HUES6 (cell line): ENCODE data around the gene TBC1D20.
A peak's percentile ranks its signal among the peaks of the same experiment; 100 is the strongest.

Source experiments
- H3K27ac ChIP-seq: 2 replicates; pipeline ENCODE4 v1.7.0; 2013; ENCODE audit warnings: low read depth, mild to moderate bottlenecking, low read length, inconsistent platforms
- H3K27me3 ChIP-seq: 2 replicates; pipeline ENCODE4 v1.6.1; 2013; ENCODE audit warnings: low read length; ENCODE audit not compliant: control insufficient read depth, insufficient read depth
- H3K36me3 ChIP-seq: 2 replicates; pipeline ENCODE4 v1.6.1; 2013; ENCODE audit warnings: low read length; ENCODE audit not compliant: control insufficient read depth, insufficient read depth
- H3K4me1 ChIP-seq: 2 replicates; pipeline ENCODE4 v1.6.1; 2013; ENCODE audit warnings: low read length; ENCODE audit not compliant: control insufficient read depth, insufficient read depth
- H3K4me3 ChIP-seq: 2 replicates; pipeline ENCODE4 v1.5.1; 2013; ENCODE audit warnings: low read depth, low read length
- H3K9ac ChIP-seq: one replicate; pipeline ENCODE4 v1.6.1; 2013; ENCODE audit warnings: mild to moderate bottlenecking, low read length
- H3K9me3 ChIP-seq: 2 replicates; pipeline ENCODE4 v1.6.1; 2013; ENCODE audit warnings: low read depth, low read length; ENCODE audit not compliant: control insufficient read depth, insufficient read depth

The TBC1D20 gene

GRCh38 chr20:415820-416322 is 46.5 kb downstream of the TBC1D20 start:
- Histone ChIP-seq H3K9me3 (0 out of 2 replicates have a peak, but pooled peaks cover 2% of the 10 kb centered on the region), H3K4me1 (no peaks in the 10 kb centered on the region), H3K4me3 (no peak overlapping the region), H3K36me3 (peaks cover 65% of the 10 kb centered on the region), H3K27ac (no peak overlapping the region), H3K9ac (no peak overlapping the region), H3K27me3 (no peaks in the 10 kb centered on the region)

GRCh38 chr20:414161-414560 is 48.2 kb downstream of the TBC1D20 start:
- Histone ChIP-seq H3K4me1 (peaks cover 4% of the 10 kb centered on the region), H3K27me3 (no peaks in the 10 kb centered on the region), H3K9me3 (0 out of 2 replicates have a peak, but pooled peaks cover 2% of the 10 kb centered on the region), H3K27ac (no peak overlapping the region), H3K9ac (no peak overlapping the region), H3K36me3 (peaks cover 64% of the 10 kb centered on the region), H3K4me3 (no peak overlapping the region)

DNA sequence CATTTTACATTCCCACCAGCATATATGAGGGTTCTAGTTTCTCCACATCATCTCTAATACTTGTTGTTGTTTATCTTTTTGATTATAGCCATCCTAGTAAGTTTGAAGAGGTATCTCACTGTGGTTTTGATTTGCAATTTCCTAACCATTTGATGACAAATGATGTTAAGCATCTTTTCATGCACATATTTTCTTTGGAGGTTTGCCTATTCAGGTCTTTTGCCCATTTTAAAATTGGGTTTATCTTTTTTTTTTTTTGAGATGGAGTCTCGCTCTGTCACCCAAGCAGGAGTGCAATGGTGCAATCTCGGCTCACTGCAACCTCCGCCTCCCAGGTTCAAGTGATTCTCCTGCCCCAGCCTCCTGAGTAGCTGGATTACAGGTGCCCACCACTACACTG is 50.3 kb downstream of the TBC1D20 start:
- H3K4me3 ChIP-seq: no peak overlapping the region
- H3K27me3 ChIP-seq: no peaks in the 10 kb centered on the region
- H3K27ac ChIP-seq: no peak overlapping the region
- peaks cover 8% of the 10 kb centered on the region for H3K4me1 ChIP-seq
- peaks cover 47% of the 10 kb centered on the region for H3K36me3 ChIP-seq
- H3K9me3 ChIP-seq: 0 out of 2 replicates have a peak, but pooled peaks cover 2% of the 10 kb centered on the region
- H3K9ac ChIP-seq: no peak overlapping the region

DNA sequence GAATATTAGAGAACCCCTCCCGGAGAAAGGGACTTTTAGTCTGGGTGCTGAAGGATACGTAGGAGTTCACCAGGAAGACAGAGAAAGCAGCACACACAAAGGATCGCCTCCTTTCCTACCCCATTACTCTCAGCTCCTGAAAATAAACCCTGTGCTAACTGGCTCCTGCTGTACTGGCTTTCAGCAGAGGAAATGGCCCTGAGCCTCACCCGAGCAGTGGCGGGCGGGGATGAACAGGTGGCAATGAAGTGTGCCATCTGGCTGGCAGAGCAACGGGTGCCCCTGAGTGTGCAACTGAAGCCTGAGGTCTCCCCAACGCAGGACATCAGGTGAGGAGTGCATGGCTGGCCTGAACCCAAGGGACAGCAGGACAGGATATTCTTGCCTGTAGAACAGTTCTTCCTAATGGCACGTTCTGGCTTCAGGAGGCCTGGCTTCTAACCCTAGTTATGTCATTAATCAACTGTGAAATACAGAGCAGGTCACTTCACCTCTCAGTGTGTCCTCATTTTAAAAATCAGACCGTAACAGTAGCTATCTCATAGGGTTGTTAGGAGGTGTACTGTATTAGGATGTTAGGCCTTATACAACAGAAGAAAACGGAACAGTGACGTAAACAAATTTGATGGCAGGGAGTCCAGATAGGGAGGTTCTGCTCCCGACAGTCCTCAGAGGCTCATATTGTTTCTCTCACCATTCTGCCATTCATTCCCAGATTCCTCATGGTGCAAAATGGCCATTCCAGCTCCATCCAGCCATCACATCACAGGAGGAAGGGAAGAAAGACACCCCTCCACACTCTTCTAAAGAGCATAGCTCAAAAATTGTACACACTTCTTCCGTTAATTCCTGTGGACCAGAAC is 52.4 kb downstream of the TBC1D20 start:
- Histone ChIP-seq H3K36me3 (peaks cover 36% of the 10 kb centered on the region), H3K9ac (no peak overlapping the region), H3K4me3 (peak overlapping the region; percentile 100; the same call in 1 of the 2 replicates), H3K4me1 (peaks cover 14% of the 10 kb centered on the region), H3K27ac (no peak overlapping the region), H3K27me3 (no peaks in the 10 kb centered on the region), H3K9me3 (0 out of 2 replicates have a peak, but pooled peaks cover 2% of the 10 kb centered on the region)

DNA sequence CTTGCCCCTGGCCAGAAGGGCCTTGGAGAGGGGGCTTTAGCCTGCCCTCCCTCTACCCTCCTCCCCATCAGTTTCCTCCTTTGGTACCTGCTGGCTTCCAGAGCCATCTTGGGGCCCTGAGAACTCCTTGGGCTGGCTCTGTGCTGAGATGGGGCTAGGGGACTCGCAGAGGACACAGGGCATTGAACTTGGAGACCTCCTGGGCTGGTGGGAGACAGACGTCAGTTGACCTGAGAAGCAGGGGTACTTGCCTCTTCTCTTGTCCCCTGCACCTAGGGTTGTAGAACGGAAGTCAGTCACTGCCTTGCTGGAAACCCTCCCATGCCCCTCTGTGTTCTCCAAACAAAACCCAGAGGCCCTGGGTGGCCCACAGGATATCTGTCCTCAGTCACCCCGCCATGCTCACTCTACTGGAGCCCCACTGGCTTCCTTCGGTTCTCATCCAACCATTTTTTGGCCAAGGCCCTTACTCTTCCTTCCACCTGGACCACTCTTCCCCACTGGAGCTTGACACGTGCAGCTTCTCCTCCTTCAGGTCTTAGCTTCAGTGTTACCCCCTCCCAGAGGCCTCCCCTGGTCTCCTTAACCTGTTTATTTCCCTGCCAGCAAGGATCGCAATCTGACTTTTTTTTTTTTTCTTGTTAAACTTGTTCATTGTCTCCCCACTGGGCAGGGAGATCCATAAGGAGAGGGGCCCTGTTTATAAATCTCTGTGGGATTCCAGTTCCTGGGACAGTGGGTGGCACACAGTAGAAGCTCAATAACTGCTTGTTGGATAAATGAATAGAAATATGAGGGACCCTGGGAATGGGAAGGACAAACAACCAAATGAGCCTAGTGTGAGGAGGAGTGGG is 53.3 kb downstream of the TBC1D20 start:
- H3K27me3 ChIP-seq: no peaks in the 10 kb centered on the region
- peaks cover 36% of the 10 kb centered on the region for H3K36me3 ChIP-seq
- peaks cover 14% of the 10 kb centered on the region for H3K4me1 ChIP-seq
- H3K9ac ChIP-seq: peak overlapping the region; percentile 93
- H3K9me3 ChIP-seq: 0 out of 2 replicates have a peak, but pooled peaks cover 2% of the 10 kb centered on the region
- H3K4me3 ChIP-seq: peak overlapping the region; percentile 100
- H3K27ac ChIP-seq: 0 out of 2 replicates have a peak overlapping the region, but pooled peaks have one; percentile 89

DNA sequence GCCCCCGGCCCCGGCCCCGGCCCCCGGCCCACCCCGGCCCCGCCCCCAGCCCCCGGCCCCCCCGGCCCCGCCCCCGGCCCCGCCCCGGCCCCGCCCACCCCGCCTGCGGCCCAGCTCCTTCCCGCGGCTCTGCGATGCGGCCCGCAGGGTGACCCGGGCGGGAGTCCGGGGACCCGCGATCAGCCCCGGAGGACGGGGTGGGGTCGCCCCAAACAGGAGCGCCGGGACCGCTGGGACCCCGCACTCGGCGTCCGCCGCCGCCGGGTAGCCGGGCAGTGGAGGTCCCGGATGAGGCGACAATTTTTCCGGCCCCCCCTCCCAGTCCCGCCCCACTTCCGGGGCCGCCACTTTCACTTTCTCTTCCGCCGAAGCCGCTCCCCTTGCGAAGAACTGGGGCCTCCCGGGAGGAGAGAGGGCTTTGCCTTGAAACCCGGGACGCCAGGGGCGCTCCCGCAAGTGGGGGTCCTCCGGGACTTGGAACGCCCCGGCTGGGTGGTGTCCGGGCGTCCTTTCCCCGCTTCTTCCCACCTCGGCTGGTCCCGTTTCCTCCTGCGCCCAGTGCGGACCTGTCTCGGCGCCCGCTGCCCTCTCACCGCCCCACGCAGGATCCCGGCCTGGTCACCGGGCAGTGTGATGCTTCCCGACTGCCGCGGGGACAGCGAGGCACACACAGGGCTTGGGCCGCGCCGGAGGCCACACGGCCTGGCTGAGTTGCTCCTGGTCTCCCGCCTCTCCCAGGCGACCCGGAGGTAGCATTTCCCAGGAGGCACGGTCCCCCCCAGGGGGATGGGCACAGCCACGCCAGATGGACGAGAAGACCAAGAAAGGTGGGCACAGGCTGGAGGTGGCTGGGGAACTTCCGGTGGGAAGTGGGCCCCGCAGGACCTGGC is 54.1 kb downstream of the TBC1D20 start, which contains the start of gene RBCK1:
RBCK1 (plus strand) TSS at position 347 of the 890 bp plus-strand sequence; CDS start at position 806, 459 bp downstream.
- Histone ChIP-seq H3K27ac (peak within 1 kb of the TSS; percentile 89; the same call in 1 of the 2 replicates), H3K27me3 (no peaks in the 10 kb centered on the region), H3K36me3 (peaks cover 32% of the 10 kb centered on the region), H3K4me3 (peak within 1 kb of the TSS; percentile 100), H3K4me1 (peaks cover 14% of the 10 kb centered on the region), H3K9ac (peak within 1 kb of the TSS; percentile 93), H3K9me3 (peaks cover 10% of the 10 kb centered on the region; the same call in 1 of the 2 replicates)

GRCh38 chr20:407133-407952 is 55.0 kb downstream of the TBC1D20 start:
- Histone ChIP-seq H3K4me1 (peaks cover 14% of the 10 kb centered on the region), H3K27ac (no peak overlapping the region)

DNA sequence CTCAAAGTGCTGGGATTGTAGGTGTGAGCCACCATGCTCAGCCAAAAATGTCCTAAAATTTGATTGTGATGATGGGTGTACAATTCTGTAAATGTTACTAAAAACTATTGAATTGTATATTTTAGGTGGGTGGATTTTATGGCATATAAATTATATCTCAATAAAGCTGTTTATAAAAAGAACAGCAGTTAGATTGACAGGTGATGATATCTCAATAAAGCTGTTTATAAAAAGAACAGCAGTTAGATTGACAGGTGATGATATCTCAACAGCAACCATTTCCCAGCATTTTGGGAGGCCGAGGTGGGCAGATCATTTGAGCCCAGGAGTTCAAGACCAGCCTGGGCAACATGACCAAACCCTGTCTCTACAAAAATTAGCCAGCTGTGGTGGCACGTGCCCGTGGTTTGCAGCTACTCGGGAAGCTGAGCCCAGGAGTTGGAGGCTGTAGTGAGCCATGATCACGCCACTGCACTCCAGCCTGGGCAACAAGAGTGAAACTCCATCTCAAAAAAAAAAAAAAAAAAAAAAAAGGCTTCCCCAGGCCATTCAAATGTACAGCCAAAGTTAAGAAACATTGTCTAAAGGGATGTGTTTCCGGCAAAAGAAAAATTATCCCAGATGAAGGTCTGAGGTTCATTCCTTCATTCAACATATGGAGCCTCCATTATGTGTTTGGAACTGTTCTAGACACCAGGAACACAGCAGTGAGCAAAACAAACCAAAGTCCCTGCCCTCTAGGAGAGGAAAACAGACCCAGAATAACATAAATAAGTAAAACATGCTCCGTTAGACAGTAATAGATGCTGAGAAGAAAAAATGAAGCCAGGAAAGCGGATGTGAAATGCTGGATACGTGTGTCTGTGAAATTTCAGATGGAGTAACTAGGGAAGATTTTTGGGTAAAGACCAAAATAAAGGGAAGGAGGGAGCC is 55.9 kb downstream of the TBC1D20 start:
- H3K9ac ChIP-seq: peak overlapping the region; percentile 71
- peaks cover 16% of the 10 kb centered on the region for H3K36me3 ChIP-seq
- peaks cover 14% of the 10 kb centered on the region for H3K4me1 ChIP-seq
- peaks cover 8% of the 10 kb centered on the region; the same call in 1 of the 2 replicates for H3K9me3 ChIP-seq
- H3K27ac ChIP-seq: no peak overlapping the region
- H3K27me3 ChIP-seq: no peaks in the 10 kb centered on the region
- peak overlapping the region; percentile 100 for H3K4me3 ChIP-seq

More at GRCh38 chr20:407133-407952, 55.0 kb downstream of the TBC1D20 start:
- peak overlapping the region; percentile 100 for H3K4me3 ChIP-seq
- H3K9me3 ChIP-seq: peaks cover 10% of the 10 kb centered on the region; the same call in 1 of the 2 replicates
- H3K36me3 ChIP-seq: peaks cover 24% of the 10 kb centered on the region
- no peaks in the 10 kb centered on the region for H3K27me3 ChIP-seq
- peak overlapping the region; percentile 71 for H3K9ac ChIP-seq

DNA sequence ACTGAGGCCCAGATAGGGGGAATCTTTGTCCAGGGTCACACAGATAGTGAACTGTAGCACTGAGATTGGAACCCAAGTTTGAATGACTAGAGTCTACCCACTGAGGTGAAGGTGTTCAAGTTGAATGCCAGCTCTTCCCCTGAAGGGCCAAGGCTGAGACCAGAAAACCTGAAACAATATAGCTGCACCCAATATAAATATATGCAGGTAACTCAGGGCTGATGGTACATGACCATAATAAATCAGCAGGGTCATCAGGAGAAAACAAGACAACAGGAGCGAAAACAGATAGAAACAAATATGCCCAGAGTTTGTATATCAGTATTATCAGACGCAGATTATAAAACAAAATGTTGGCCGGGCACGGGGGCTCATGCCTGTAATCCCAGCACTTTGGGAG is 58.2 kb downstream of the TBC1D20 start:
- Histone ChIP-seq H3K4me3 (no peak overlapping the region), H3K27me3 (no peaks in the 10 kb centered on the region), H3K9ac (no peak overlapping the region), H3K27ac (no peak overlapping the region), H3K9me3 (peaks cover 8% of the 10 kb centered on the region; the same call in 1 of the 2 replicates), H3K36me3 (no peaks in the 10 kb centered on the region), H3K4me1 (peaks cover 19% of the 10 kb centered on the region)
